RKO (cell line): ENCODE results near the gene TXNDC12.

Experiments
- DNase-seq: peaks from one replicate; pipeline ENCODE4 v3.0.0-alpha.2; 2016; ENCODE audit warnings: low spot score

The TXNDC12 gene

GRCh38 chr1:51997974-51998382 lies 57.0 kb downstream of the TXNDC12 start:
- no peak for DNase-seq

GRCh38 chr1:51990478-51990965 lies 64.5 kb downstream of the TXNDC12 start, which contains the start of gene RAB3B:
Gene RAB3B, minus strand, starts transcription at chr1:51990700. Its CDS starts 13,583 bp downstream, at chr1:51977117.
- peak; percentile 79 for DNase-seq

- DNase-seq, result no peak
Observed at GRCh38 chr1:51989582-51990477, 65.2 kb downstream of the TXNDC12 start.

- DNase-seq, result no peak
Observed at GRCh38 chr1:51988254-51988653, 66.7 kb downstream of the TXNDC12 start.

GRCh38 chr1:51986718-51987117 lies 68.3 kb downstream of the TXNDC12 start:
- no peak for DNase-seq

GRCh38 chr1:51982161-51982560 lies 72.8 kb downstream of the TXNDC12 start:
- DNase-seq, result no peak

GRCh38 chr1:51981555-51981954 lies 73.4 kb downstream of the TXNDC12 start:
- DNase-seq, result no peak

GRCh38 chr1:51978099-51978498 lies 76.9 kb downstream of the TXNDC12 start:
- no peak for DNase-seq

- DNase-seq, result no peak
Observed at GRCh38 chr1:51976846-51977602, 78.0 kb downstream of the TXNDC12 start.

GRCh38 chr1:51973587-51974474 lies 81.2 kb downstream of the TXNDC12 start:
- DNase-seq, result no peak
